Anterior cingulate cortex (tissue), 58 donors: ENCODE data around the gene C1QB.
"Not testable (repeated sequence)": the region's sequence is repeated elsewhere in the genome, so short reads cannot be mapped to it uniquely, and the experiment has no call there.

ENCODE experiments used
- DNase-seq, 58 donors: peaks; one replicate each; lab custom pipeline; 2025; lab: John Stamatoyannopoulos, UW

Gene C1QB

DNA sequence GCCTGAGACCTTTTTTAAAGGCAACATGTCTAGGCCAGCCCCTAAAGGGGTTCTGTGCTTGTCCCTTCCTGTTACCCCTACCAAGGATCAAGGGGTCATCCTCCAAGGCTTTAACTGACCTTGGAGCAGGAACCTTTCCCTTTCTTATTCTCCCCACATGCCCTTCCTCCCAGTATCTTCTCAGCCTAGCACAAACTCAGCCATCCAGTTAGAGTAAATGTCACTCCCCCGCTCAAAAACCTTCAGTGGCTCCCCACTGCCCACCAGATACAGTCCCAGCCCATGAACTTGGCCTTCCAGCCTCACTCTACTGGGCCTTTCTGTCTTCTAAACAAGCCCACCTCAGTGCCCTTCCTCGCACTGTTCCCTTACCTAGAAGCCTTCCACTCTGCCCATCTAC lies 8.8 kb downstream of the C1QB start:
- DNase-seq, result no peak

DNA sequence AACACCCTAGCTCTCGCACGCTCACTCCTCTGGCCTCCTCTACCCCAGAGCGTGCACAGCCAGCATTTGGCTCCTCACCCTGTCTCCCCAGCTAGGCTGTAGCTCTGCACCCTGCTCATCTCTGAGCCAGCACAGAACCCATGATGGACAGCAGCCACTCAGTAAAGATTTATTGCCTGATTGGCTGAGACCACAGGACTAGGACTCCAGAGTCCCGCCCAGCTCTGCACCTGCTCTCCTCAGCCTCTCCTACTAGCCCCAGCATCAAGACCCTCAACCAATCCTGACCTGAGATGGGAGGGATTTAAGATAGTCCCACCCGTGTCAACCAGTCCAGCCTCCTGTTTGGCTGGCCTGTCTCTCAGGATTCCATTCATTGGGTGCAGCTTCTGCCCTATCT lies 9.3 kb downstream of the C1QB start:
- DNase-seq, result peak in 23 of 58 donors; percentile 3 to 69 (median 23)

DNA sequence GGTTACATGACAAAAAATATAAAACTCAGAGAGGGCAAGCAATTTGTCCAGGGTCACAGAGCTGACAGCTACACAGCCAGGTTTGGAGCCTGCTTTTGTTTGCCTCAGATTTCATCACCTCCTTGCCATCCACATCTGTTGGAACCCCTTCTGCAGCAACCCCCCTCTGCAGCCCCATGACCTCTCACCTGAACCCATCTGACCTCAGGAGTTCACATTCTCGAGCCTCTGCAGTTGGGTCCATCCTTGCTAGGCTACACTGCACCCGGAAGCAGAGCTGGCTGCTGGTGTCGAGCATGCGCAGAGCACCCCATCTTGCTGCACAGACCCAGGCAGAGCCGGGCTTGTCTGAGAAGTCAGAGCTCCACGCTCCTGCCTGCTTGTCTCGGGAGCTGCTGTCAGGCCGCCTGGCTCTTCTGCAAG lies 10.0 kb downstream of the C1QB start:
- no peak for DNase-seq

DNA sequence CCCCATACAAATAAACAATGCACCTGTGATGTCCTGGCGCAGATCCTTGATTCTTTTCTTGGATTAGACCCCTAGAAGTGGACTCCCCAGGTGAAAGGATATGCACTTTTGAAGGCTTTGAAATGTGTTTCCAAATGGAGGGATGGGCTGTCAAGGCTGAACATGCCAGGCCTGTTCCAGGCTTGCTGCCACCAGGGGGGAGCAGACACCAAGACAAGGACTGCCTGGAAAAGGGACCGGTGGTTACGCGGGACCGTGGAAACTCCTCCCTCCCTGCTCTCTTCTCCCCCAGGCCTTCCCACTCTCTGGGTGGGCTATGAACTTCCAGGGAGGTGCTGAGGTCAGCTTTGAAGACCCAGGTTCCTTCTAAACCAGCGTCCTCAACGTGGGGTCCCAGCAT lies 12.7 kb downstream of the C1QB start:
- DNase-seq, result peak in 10 of 58 donors; percentile 3 to 36 (median 16)

DNA sequence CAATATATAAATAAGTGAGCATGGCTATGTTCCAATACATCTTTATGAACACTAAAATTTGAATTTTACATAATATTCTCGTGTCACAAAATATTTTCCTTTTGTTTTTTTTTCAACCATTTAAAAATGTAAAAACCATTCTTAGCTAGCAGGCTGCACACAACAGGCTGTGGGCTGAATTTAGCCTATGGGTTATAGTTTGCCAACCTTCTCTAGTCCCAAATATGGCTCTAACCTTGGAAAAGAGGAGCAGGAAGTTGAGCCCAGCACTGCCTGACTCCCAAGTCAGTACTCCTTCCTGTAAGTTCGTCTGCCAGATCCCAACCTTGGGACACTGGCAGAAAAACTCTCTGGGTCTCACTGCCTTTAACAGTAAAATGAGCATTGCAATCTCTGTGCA lies 13.4 kb downstream of the C1QB start:
- no peak for DNase-seq

DNA sequence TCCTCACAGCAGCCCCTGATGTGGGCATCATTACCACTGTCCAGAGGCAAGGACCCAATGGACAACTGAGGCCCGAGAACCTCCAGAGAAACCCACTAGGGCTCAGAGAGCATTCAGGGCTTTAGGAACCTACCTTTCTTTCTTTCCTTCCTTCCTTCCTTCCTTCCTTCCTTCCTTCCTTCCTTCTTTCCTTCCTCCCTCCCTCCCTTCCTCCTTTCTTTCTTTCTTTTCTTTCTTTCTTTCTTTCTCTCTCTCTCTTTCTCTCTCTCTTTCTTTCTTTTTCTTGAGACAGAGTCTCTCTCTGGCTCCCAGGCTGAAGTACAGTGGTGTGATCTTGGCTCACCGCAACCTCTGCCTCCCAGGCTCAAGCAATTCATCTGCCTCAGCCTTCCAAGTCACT lies 15.8 kb downstream of the C1QB start:
- not testable (repeated sequence) for DNase-seq

DNA sequence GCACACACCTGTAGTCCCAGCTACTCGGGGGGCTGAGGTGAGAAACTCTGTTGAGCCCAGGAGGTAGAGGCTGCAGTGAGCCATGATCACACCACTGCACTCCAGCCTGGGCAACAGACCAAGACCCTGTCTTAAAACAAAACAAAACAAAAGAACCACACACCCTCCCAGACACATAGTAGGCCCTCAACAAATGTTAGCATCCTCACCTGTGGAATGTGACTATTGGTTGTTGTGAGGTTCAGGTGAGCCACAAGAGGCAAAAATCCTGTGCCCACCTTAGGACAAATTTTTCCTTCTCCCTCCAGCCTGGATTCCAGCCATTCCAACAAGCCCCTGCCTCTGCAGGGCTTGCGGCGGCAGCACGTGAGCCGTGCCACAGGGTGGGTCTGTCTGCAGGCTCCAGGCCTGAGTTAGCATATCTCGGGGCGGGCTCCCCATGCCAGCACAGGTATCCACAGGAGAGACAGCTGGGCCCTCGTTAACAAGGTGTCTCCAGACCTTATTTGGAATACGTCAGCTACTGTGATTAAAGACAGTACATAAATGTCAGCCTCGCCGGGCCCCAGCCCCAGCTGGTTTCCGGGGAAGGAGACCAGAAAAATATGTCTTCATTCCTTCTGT lies 17.4 kb downstream of the C1QB start:
- no peak for DNase-seq

DNA sequence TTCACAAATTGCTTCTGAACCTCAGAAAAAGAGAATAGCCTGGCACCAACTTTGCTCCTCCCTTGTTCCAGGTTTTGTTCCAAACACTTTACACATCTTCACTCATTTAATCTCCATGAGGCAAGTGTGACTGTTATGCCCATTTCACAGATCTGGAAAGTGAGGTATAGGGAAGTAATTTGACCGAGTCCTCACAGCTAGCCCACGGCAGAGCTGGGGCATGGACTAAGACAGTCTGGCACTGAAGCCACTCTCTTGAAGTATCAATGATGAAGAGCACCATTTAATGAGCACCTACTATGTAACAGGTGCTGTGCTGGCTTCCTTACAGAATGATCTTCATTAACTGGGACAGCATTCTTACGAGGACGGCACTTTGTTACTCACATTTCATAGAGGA lies 19.0 kb downstream of the C1QB start:
- DNase-seq, result no peak

DNA sequence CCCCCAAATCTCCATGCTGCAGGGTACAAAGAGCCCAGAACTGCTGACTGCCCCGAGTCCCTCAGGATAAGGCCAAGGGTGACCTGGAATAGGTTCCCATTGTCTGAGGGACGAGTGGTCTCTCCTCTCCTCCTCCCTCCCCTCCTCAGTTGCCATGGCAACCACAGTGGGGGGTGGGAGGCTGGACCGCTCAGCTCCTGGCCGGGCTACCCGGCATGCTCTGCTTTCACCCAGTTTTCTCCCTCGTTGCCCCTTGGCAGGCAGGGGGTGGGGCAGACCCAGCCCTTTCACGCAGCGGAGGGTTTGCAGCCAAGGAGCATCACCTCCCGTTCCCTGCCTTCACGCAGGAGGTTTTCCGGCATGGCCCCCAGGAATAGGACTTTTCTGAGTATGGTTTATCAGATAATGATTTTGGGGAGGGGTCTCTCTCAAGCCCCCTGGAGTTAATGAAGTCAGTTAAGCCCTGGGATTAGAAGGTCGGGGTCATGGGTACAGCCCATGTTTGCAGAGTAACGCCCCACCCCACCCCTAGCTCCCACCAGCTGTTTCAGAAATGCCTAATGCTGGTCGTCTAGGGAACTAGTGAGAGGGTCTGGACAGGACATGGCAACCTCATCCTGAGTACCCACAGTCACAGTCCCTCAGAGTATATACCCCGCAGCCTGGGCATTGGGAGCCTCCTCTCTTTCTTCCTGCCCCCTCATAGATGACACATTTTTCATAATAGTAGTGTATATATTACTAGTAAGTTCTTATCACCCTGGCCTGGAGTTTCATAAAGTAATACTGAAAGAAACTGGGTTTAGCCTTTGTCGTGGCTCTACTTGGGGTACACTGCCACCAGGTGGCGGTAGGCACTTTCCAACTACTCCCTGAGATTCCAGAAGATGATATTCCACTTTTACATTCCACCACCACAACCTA lies 20.7 kb downstream of the C1QB start:
- peak in 35 of 58 donors; percentile 3 to 71 (median 18) for DNase-seq

DNA sequence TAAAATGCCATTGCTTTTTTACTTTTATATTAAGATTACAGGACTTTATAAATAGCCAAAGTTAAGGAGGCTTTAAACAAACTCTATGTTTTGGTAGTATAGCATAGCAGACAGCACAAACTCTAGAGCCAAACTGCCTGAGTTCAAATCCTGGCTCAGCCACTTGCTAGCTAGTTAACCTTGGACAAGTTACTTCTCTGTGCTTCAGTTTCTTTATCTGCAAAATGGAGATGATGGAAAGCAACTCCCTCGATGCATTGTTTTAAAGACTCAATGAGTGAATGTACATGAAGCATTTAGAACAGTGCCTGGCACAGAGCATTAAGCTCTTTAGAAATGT lies 21.3 kb downstream of the C1QB start:
- DNase-seq, result no peak

DNA sequence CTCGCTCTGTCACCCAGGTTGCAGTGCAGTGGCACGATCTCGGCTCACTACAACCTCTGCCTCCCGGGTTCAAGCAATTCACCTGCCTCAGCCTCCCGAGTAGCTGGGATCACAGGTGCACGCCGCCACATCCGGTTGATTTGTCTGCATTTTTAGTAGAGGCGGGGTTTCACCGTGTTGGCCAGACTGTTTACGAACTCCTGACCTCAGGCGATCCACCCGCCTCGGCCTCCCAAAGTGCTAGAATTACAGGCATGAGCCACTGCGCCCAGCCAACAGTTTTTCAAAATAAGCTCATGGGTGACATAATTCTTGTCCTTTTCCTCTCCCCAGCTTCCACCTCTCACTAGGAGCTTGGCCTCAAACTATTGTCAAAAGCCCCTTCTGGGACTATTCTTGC lies 23.1 kb downstream of the C1QB start:
- not testable (repeated sequence) for DNase-seq

DNA sequence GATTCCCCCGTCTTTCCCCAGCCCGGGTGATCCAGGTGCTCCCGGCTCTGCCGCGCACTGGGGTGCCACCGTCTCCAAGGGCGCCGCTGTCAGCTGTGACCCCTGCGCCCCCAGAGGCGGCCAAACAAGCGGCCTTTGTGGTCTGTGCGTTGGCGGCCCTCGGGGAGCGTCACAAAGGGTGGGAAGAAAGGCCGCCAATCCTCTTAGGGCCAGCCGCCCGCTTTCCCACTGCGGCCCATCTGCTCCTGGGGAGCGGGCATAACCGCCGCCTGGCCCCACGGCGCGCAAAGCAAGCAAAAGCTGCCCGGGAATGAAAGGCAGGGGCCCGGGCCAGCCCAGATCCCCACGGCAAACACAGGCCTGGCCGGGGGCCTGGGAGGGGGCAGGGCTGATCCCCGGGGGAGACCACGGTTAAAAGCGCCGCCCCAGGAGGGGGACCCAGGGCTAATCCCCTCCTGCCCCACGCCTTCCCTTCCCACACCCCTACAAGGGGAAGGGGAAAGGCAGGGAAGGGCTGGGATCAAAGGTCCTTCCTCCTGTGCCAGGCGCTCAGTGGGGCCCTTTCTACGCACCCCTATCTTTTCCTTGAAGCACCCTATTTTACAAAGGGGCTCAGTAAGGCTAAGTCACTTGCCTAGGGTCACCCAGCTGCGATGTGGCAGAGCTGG lies 24.0 kb downstream of the C1QB start:
- no peak for DNase-seq

DNA sequence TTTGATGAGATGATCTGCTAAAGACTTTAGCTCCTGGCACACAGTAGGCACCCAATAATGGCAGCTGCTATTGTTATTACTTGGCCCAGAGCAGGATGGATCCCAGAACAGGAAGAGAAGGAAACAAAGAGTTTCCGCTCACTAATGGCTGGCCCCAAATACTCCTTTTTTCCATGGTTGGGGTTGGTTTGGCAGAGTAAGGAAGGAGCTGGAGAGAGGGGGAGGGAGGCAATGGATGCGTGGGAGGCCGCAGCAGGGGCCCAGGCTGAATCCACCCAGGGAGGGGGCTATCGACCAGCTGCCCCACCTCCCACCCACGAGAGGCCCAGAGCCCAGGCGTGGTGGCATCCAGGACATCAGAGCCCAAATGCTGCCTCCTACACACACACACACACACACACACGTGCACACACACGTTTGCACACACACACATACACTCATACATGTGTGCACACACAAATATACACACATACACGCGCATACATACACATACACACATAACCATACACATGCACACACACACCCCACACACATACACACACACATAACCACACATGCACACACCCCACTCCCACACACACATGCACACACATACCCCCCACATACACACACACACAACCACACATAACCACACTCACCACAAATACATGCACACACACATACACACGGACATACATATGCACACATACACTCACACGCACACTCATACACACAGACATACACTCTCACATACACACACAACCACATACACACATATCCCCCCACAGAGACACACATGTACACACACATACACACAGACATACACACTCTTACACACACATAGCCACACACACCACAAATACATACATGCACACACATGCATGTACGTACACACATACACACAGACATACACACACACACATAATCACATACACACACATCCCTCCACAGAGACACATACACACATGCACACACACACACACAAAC lies 25.2 kb downstream of the C1QB start:
- DNase-seq, result no peak

DNA sequence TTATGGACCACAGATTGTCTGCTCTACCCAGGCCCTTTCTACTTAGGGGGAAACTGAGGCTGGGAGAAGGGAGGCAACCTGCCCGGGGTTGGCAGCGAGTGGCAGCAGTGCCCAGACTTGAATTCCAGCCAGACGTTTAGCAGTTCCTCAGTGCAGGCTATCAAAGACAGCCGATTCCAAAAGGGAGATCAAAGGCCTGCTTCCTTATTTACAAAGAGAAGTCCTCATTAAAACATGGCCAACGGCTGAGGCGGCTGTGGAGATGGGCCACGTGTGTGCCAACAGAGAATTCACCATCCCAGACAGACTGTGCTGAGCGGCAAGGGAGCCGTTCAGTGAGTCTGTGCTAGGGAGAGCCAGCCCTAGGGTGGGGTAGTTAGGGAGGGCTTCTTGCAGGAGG lies 27.7 kb downstream of the C1QB start:
- no peak for DNase-seq

DNA sequence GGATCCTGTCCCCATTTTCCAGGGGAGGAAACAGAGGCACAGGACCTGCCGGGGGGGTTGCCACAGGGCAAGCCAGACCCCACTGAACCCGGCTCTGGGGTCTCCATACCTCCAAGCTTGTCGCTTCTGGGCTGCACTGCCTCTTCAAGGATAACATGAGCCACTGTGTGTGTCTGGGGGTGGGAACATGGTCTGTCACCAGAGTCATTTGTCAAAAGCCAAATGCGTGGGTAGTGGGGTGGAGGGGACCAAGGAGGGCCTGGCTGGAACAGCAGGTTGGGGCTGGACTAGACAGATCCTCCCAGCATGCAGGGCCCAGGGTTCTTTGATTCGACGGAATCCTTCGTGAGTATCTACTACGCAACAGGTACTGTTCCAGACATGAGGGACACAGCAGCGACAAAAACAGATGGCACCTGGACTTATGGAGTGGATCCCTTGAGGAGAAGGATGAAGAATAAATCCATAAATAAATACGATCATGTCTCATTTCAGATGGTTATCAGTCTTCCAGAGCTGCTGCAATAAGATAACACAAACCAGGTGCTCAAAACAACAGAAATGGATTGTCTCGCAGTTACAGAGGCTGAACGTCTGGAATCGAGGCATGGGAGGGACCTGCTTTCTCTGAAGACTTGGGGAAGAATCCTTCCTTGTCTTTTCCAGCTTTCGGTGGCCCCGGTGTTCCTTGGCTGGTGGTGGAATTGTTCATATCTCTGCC lies 28.7 kb downstream of the C1QB start:
- no peak for DNase-seq

DNA sequence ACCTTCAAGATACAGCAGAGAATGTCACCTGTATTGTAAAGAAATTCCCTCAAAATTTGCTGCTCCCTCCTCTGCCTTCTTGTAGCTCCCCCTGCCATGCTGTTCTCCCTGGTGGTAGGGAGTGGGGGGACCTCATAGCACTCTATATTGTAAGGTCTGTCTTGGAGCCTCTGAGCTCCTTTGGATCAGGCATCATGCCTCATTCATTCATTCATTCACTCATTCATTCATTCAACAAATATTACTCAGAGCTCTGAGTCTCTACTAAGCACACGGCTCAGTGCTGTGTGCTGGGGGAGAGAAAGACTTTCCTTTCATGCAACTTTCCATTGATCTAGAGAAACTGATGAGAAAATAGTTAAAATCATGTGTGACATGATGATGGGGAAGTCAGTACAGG lies 30.5 kb downstream of the C1QB start:
- no peak for DNase-seq

DNA sequence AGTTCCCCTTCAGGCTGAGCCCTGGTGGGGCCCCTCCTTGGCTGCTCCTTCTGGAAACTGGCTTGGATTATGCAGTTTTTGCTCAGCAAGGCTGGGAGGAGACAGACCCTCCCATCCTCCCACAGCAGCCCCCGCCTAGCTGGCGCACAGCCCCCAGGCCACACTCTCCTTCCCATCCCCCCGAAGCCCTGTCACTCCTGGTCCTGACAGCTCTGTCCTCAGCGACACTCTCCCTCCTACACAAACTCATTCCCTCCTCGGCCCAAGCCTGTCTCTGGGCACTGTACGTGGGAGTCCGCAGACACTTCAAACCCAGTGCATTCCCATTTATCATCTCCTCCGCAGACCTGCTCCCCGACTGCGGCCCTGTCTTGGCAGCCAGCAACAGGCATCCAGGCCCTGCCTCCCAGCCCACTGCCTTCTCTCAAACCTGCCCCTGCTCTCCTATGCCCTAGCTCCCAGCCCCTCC lies 32.6 kb downstream of the C1QB start:
- no peak for DNase-seq

DNA sequence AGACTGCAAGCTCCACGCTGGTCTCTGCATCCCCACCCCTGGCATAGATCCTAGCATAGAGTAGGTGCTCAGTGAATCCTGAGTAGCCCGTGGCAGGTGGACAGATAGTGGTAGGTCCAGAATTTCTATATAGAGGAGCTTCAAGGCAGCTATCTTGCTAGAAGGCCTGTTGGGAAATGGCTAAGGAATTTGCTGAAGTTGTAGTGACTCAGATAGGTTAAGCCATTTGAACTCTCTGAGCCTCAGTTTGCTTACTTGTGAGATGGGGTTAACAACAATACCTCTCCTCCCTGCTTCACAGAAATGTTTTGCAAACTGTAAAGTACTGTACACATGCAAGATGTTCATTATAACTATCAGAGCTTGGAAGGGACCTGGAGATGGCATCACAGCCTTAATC lies 34.2 kb downstream of the C1QB start:
- DNase-seq, result no peak

DNA sequence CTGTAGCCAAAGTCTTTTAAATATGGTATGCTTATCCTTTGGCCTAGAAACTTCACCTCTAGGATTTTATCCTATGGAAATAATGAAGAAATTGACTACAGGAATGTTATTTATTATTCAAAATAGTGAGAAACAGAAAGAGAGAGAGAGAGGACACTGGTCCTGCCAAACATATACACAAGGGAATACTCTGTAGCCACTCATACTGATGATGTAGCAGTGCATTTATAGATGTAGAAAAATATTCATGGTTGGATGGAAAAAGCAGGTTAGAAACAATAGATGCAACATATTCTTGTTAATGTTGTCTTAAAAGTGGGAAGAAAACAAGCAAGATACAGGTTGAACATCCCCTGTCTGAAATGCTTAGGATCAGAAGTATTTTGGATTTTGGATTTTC lies 35.4 kb downstream of the C1QB start:
- no peak for DNase-seq

DNA sequence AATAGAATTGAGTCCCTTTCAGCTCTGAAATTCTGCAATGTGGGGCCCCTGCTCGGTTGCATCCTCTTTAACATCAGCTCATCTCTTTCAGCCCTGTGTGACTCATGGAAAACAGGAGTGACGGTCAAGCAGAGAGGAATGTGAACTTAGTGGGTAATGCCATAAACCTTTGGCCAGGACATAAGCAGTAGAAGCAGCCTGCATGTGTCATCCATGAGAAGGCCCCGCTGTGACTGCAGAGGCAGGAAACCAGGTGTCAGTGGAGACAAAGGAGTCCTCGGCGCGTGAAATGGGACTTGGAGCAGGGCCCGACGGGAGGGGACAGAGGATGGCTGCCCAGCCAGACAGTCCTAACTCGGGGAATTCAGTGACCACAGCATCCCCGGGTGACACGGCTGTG lies 36.5 kb downstream of the C1QB start:
- DNase-seq, result peak in 1 of 58 donors; percentile 26
